Suprapubic skin (tissue), 3 donors: ENCODE results near the gene ZCCHC17.

Source experiments
- CTCF ChIP-seq, 2 donors: fragments of 200-600 bp in 1 of 2; fragments of 450-650 bp in 1 of 2; sonication (generic) in 1 of 2; IDR thresholded peaks; one replicate each; pipeline ENCODE4 v1.5.1; 2016 to 2019; ENCODE audit warnings: antibody characterized with exemption in 2 of 2, mild to moderate bottlenecking in 1 of 2, moderate library complexity in 1 of 2
- EP300 ChIP-seq: sonication (generic); formaldehyde crosslinking; IDR thresholded peaks from one replicate; pipeline ENCODE4 v1.6.1; 2017; ENCODE audit warnings: antibody characterized with exemption

DNA sequence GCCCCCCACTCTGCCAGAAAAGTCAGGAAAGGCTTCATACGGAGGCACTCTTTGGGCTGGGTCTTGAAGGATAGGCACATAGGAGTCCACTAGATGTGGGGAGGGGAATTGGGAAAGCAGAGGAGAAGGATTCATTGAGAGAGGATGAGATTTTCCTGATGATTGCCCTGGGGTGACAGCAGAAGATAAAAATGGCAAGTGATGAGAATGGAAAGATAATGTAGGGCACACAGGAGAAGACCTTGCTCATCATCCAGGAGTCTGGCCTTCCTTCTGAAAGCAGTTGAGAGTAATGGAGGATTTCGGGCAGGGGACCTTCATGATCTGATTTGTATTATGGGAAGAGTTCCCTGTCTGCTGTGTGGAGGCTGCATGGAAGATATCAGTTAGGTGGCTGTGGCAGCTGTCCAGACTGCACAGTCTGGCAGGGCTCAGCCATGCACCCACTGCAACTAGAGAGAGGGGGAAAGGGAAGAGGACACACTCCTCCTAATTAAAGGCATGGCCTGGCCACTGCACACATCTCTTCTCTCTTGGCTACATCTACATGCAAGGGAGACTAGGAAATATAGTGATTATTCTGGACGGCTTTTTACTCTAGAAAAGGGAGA is 85.7 kb downstream of the ZCCHC17 start:
- no peak for TF ChIP-seq CTCF (IDR thresholded peaks at IDR 0.05)
- TF ChIP-seq EP300, result no peak
